ENCODE results near the gene DLL1.
"Not testable (repeated sequence)": the region's sequence is repeated elsewhere in the genome, so short reads cannot be mapped to it uniquely, and the experiment has no call there.

Gene DLL1

DNA sequence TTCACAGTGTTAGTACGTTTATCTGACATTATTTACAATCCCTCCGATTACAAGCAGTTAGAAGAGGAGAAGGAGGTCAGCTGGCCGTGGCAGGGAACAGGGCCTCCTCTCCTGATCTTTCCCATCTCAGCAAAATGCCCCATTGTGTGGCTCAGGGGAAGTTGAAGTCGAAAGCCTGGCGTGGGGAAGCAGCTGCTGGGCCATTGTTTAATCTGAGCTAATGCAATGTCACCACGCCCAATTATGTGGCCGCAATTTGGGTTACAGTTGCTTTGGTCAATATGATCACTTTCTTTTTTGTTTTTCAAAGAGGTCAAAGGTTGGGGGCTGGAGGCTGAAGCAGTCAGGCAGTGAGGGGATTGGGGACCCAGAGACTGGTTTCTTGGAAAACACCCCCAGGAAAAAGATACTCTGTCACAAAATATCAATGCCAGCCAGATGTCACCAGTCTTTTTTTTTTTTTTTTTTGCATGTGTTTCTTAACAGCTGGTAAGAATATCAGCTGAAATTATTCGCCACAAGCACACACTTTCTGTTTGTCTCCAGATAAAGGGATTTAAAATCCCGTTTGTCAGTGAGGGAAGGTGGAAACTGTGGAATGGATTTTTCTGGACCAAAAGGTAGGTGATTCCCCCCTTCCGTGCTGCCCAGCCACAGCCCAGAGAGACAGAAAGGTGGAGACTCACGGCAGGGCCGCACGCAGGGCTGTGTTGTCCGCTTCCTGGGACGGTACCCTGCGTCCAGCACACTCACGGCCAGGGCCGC is 24.6 kb downstream of the DLL1 start:
- no peak for DNase-seq

GRCh38 chr6:170265655-170266054 is 25.2 kb downstream of the DLL1 start:
- no peak for DNase-seq

GRCh38 chr6:170264644-170265043 is 26.2 kb downstream of the DLL1 start:
- DNase-seq = not testable (repeated sequence)

- no peak for DNase-seq
These were observed 26.8 kb downstream of the DLL1 start for GRCh38 chr6:170264086-170264485.

- DNase-seq = no peak
These were observed 27.5 kb downstream of the DLL1 start for GRCh38 chr6:170263410-170263809.

GRCh38 chr6:170262489-170263088 is 28.3 kb downstream of the DLL1 start:
- DNase-seq = no peak

DNA sequence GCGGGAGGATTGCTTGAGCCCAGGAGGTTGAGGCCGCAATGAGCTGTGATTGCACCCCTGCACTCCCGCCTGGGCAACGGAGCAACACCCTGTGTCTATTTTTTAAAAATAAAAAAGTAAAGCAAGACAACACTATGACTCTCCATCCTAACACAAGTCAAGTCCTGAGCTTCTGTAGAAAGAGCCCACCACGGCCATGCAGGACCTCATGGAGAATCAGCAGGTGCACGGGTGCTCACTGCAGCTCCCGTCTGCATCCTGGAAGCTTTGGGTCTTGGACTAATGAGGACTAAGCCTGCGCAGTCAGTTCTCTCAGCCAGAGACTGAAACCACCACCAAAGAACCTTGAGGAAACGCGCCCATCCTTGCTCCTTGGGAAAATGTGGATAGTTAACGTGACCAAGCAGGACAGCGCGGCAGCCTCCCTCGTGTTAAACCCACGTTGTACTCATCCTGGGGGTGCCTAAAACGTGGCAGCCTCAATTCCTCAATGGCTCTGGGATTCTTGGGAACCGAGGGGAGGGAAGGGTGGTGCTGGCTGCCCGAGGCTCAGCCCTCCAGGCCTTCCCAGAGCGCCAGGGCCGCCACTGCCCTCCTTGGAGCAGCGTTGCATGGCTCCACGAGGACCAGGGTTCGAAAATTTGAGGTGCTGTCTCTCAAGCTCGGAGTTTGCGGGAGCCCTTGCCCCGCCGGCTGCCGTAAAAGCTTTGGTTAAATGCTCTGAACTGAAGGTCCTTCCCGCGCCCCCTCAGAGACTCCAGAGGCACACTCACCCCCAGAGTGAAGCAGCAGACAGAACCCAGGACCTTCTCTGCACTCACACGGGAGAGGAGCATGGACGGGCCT is 29.0 kb downstream of the DLL1 start:
- DNase-seq = no peak

GRCh38 chr6:170260686-170261085 is 30.2 kb downstream of the DLL1 start:
- no peak for DNase-seq

DNA sequence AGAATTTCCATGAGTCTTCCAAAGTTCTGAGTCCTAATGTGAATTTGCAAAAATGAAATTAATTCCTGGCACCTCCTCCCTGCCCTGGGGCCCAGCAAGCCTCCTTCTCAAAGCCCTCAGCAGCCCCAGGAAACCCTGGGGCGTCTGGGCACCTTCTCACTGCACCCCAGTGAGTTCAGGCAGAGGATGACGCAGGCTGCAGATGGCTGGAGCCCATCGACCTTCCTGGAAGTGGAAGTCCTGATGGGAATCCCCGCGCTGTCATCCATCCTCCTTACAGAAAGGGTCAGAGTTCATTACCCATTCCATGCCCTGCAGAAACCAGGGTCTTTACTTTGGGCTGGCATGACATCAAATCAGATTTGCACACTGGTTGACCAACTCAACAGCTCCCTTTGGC is 31.6 kb downstream of the DLL1 start:
- no peak for DNase-seq

DNA sequence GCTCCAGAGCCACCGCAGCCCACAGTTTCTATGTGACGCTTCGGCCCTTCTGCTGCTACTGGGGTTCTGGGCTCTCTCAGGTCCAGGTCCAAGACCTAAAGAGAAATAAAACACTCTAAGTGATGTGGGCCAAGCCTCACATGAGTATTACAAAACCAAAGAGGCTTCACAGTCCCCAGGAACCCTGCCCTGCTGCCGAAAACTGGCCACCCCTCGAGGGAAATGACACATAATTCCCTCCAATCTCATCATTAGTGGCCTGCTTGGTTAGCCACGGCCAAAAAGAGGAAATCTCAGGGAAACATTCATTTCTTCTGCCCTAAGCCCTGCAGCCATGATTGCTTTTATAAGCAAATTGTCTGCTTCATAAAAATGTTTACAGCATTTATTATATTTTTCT is 32.5 kb downstream of the DLL1 start:
- no peak for DNase-seq

DNA sequence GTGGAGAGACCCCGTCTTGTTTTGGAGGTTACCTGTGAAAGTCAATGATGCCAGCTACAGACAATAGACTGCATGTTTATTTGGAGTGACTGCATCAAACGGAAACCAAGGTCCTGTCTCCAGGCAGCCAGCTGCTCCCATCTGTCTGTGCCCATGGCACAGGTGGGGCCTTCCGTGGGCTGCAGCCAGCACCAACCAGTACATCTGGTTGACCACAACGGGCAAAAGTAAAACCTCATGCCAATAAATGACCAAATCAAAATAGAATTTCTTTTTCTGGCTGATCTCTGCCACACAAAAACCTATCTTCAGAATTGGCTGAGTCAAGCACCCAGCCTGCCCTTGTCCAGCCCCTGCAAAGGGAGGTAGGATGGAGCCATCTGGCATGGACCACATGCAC is 33.5 kb downstream of the DLL1 start:
- DNase-seq = no peak

GRCh38 chr6:170256641-170257040 is 34.2 kb downstream of the DLL1 start:
- DNase-seq = no peak

DNA sequence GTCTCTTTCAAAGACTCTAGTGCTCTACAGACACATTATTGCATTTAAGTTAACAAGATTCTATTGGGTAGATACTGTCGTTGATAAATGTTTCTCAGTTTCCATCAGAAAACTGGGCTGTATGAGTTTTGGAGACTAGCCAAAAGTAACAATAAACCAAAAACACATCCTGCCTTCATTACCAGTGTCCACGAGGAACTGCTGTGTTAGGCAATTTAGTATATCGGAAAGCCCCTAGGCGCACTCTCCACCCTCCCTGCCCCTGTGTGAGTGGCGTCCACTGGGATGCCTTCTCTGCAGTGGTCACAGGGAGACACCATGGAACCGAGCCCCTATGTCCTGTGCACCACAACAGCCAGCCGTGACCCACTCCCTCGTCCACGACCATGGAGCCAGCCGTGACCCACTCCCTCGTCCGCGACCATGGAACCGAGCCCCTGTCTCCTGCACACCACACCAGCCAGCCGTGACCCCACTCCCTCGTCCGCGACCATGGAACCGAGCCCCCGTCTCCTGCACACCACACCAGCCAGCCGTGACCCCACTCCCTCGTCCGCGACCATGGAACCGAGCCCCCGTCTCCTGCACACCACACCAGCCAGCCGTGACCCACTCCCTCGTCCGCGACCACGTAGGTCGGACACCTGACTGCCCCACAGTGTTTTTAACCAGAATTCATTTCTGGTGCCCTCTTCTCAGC is 35.3 kb downstream of the DLL1 start:
- no peak for DNase-seq

- DNase-seq = no peak
These were observed 36.3 kb downstream of the DLL1 start for GRCh38 chr6:170254315-170255213.

- DNase-seq = no peak
These were observed 37.0 kb downstream of the DLL1 start for GRCh38 chr6:170253910-170254269.

DNA sequence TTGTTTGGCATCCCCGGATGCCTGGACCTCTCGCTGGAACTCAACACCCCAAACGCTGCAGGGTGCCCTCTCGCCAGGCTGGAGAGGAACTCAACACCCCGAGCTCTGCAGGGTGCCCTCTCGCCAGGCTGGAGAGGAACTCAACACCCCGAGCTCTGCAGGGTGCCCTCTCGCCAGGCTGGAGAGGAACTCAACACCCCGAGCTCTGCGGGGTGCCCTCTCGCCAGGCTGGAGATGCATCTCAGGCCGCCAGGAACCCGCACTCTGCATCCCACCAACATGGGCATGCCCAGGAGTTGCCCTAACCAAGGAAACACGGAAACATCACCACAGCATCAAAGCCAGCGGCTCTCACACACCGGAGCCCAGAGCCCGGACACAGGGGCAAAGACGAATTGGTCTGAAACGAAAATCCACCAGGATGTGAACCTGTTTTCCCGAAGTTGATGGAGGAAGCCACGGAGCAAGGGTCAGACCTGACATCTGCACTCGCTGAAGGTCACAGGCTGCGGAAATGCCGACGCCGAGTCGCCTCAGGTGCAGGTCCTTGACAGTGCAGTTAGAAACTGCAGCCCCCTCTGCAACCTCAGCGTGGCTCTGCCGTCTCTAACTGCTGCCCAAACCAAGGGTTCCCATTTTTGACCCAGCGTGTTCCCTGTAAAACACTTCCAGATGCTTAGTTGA is 37.5 kb downstream of the DLL1 start:
- no peak for DNase-seq

- no peak for DNase-seq
These were observed 38.9 kb downstream of the DLL1 start for GRCh38 chr6:170251776-170252571.

- DNase-seq = no peak
These were observed 39.7 kb downstream of the DLL1 start for GRCh38 chr6:170250981-170251775.

DNA sequence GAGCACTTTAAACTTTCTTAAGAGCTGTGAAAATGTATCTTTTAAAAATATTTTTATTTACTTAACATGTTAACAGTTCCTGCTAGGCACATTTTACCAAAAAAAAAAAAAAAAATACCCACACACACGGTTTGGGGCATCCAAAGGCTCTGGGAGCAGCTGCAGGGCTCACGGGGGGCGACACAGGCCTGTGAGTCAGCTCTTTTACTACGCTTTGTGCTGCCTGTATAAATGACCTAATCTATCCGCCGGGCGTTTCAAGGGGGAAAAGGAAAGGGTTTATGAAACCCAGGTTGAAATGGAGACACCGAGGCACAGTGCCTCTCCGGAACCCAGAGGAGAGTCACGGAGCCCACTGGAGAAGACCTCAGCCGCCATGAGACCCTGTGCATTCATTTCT is 40.4 kb downstream of the DLL1 start:
- no peak for DNase-seq

DNA sequence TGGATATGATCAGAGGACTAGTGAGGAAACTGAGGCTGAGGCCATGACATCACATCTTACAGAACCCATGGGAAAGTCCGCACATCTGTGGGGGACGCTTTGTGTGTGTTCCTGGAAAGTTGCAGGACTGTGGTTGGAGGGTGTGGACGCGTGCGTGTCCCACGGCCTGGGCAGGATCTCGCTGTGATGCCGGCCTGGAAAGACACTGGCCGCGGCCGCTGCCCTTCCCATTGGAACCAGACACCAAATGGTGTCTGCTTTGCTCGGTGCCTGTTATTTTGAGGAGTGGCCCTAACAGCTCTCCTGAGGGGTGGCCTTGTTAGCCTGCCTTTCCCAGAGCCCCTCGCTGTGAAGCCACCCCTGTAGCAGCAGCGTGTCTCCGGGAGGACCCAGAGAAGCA is 41.1 kb downstream of the DLL1 start:
- no peak for DNase-seq

All from activated CD4-positive, alpha-beta T cell treated with anti-CD3 and anti-CD28 coated beads for 48 hours (primary cell).